ENCODE results near the gene EML3. TPM values are rescaled to one million over a fixed set of nuclear protein-coding genes. Genes with fewer than 3 reads are reported as not detected.
A peak's percentile ranks its signal among the peaks of the same experiment; 100 is the strongest.

The EML3 gene
- total and polyA plus RNA-seq, 2 of the 13 experiments (the other 11 are each of a cell fraction or from before 2014, with no cell fraction given), result 10.6 to 12.3 TPM

- TF ChIP-seq CBFB (CRISPR knock-in tag; IDR thresholded peaks at IDR 0.05) (no peak), LRRFIP1 (CRISPR knock-in tag; conservative IDR thresholded peaks at IDR 0.05) (no peak), RARA (CRISPR knock-in tag; IDR thresholded peaks at IDR 0.05) (no peak), ZMAT3 (CRISPR knock-in tag; conservative IDR thresholded peaks at IDR 0.05) (no peak), ZNF234 (CRISPR knock-in tag; conservative IDR thresholded peaks at IDR 0.05) (no peak), ONECUT2 (CRISPR knock-in tag; IDR thresholded peaks at IDR 0.05) (no peak), FOSL2 (CRISPR knock-in tag; IDR thresholded peaks at IDR 0.05) (no peak), ZEB1 (IDR thresholded peaks at IDR 0.05; ENCODE audit: insufficient replicate concordance, low read depth) (no peak), DR1 (CRISPR knock-in tag; IDR thresholded peaks at IDR 0.05) (no peak), ZC3H4 (CRISPR knock-in tag; IDR thresholded peaks at IDR 0.05; ENCODE audit: borderline replicate concordance) (no peak), ZNF230 (CRISPR knock-in tag; IDR thresholded peaks at IDR 0.05) (no peak), SMARCC2 (IDR thresholded peaks at IDR 0.05) (no peak), NR2C2 (CRISPR knock-in tag; IDR thresholded peaks at IDR 0.05; ENCODE audit: borderline replicate concordance) (no peak), AFF4 (CRISPR knock-in tag; IDR thresholded peaks at IDR 0.05) (no peak), HES4 (CRISPR knock-in tag; IDR thresholded peaks at IDR 0.05; ENCODE audit: borderline replicate concordance) (0 out of 2 replicates have a peak, but pooled peaks have one; percentile 39), ZNF773 (CRISPR knock-in tag; IDR thresholded peaks at IDR 0.05; ENCODE audit: borderline replicate concordance) (no peak), ZNF414 (CRISPR knock-in tag; IDR thresholded peaks at IDR 0.05) (no peak)
Measured at GRCh38 chr11:62573006-62573591, 39.5 kb downstream of the EML3 start (continued).

Measured in HepG2 (cell line).